HL-60/S4 treated with retinoic acid at 250 ng/mL for 4 days and 3 days (cell line): ENCODE results near the gene EPHB1.

ENCODE experiments used
- in situ Hi-C: fragments of 300-500 bp; cut with MboI; formaldehyde crosslinking; loops from 2 replicates; pipeline ENCODE4 v1.7.0; 2022; ENCODE audit warnings: low sequenced_read_pairs

Gene EPHB1

GRCh38 chr3:135147657-135148056, 352.6 kb downstream of the EPHB1 start:
- in situ Hi-C loops, result no loop called here

- in situ Hi-C loops, result no loop called here
These were observed 353.4 kb downstream of the EPHB1 start for GRCh38 chr3:135148398-135149020.

DNA sequence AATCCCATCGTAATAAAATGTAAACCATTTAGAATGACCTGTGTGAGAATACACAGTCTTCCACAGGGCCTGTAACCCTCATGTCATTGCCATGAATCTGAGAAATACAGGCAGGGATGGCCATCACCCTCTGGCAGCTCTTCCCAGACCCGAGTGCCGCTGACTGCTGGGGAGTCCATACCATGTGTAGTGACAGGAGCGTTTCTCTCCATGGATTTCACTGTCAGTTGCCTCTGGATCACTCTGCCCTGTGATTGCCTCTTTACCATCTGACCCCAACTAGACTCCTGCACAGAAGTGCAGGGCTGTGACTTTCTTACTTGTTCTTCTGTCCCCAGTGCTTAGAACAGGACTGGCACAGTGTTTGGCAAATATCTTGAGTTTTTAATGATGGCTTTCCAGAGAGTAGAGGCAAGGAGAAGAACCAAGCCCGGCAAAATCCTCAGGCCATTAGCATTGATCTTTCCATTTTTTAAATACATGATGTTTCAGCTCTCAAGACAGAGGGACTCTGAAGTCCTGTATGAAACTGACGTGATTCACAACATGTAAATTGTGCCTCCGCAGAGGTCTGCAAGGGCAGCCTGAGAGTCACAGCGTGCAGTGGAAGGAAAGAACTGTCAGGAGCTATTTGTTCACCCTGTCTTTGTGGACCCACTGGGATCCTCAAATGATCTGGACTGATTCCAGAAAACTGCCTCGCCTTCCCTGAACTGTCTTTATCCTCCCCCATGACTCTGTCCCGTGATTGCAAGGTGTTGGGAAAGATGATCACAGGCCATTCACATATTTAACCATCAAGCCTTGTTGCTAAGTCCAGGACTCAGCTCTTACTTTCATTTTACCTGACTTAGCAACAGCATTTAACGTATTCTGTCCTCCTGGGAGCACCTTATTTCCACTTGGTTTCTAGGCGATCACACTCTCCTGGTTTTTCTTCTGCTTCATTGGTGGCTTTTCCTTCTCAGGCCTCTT, 354.9 kb downstream of the EPHB1 start:
- in situ Hi-C loops, result no loop called here

DNA sequence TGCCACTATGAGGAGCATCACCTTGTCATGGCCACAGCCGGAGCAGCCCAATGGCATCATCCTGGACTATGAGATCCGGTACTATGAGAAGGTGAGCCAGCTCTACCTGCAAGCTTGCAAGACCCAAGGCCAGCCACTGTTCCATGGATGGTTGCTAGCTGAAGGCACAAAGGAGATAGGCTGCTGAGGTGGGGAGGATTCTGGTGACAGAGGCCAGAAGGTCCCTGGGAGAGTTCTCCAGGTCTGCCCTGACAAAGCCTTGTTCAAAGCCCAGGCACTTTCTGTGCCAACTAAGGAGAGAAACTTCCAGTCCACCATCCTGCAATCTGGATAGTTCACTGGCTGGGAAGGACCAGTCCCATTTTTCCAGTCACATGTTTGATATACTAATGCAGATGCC, 359.1 kb downstream of the EPHB1 start:
- in situ Hi-C loops, result no loop called here

DNA sequence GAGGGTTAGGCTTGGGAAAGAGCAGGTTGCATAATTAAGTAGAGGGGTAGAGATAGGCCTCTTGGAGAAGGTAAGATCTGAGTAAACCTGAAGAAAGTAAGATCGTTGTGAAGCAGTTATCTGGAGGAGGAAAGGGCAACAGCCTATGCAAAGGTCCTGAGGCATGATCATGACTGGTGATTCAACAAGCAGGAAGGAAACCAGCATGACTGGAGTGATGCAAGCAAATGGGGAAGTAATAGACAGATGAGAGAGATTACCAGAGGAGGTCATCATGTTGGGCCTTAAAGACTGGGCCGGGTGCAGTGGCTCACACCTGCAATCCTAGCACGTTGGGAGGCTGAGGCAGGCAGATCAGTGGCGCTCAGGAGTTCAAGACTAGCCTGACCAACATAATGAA, 360.2 kb downstream of the EPHB1 start:
- in situ Hi-C loops, result no loop called here

- in situ Hi-C loops, result no loop called here
These were observed 360.7 kb downstream of the EPHB1 start for GRCh38 chr3:135155791-135156190.

DNA sequence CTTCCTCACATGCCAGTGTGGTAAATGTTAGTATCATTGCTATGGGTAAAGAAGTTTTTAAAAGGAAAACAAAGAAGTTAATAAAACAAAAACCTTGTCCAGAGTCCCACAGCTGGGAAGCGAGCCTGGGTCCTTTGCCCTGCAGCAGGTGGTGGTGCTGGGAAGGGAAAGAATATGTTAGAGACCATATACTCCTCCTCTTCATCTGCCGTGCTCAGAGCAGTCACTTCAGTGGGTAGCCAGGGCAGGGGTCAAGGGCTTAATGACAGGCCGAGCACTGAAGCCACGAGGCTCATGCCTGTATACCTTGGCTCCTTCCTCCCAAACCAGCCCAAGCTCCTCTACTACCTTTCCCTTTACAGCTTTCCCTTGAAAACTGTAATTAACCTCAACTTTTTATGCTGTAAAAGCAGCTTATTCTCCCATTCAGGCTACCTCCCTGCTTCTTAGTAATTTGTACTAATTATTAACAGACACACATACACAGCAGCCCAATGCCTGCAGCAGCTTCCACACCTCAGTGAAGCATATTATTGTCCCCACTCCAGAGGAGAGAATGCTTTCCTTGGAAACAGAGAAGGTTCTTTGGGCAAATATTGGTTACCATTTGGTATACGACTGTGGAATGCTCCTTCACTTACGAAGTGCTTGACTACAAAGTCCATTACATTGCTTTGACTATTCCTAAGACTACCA, 362.1 kb downstream of the EPHB1 start:
- in situ Hi-C loops, result no loop called here

- in situ Hi-C loops, result no loop called here
These were observed 363.5 kb downstream of the EPHB1 start for GRCh38 chr3:135158520-135158919.

- in situ Hi-C loops, result no loop called here
These were observed 364.7 kb downstream of the EPHB1 start for GRCh38 chr3:135159681-135160247.

- in situ Hi-C loops, result no loop called here
These were observed 366.4 kb downstream of the EPHB1 start for GRCh38 chr3:135161425-135161824.

GRCh38 chr3:135163701-135164100, 368.6 kb downstream of the EPHB1 start:
- in situ Hi-C loops, result no loop called here

- in situ Hi-C loops, result no loop called here
These were observed 370.2 kb downstream of the EPHB1 start for GRCh38 chr3:135165260-135165659.

GRCh38 chr3:135166266-135166825, 371.3 kb downstream of the EPHB1 start:
- in situ Hi-C loops, result no loop called here

DNA sequence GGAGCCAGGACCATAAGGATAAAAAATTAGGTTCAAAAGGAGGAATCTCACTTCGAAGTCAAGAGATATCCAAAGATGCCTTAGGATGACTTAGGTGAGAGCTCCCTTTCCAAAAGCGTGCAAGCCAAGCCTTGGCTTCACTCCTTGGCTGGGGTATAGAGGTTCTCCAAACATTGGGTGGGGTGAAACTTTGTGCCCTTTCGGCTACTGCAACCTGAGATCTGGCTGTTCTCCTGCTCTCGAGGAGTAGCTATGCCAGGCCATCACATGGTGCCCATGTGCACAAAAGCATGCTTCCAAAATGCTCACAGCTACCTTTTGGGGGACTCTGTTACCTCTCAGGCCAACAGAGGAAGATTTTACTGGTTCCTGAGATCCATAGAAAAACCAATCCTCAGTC, 373.8 kb downstream of the EPHB1 start:
- in situ Hi-C loops, result no loop called here

- in situ Hi-C loops, result no loop called here
These were observed 374.6 kb downstream of the EPHB1 start for GRCh38 chr3:135169651-135170050.

GRCh38 chr3:135170732-135171131, 375.7 kb downstream of the EPHB1 start:
- in situ Hi-C loops, result no loop called here

GRCh38 chr3:135172191-135172869, 377.3 kb downstream of the EPHB1 start:
- in situ Hi-C loops, result no loop called here

- in situ Hi-C loops, result no loop called here
These were observed 380.7 kb downstream of the EPHB1 start for GRCh38 chr3:135175728-135176277.

DNA sequence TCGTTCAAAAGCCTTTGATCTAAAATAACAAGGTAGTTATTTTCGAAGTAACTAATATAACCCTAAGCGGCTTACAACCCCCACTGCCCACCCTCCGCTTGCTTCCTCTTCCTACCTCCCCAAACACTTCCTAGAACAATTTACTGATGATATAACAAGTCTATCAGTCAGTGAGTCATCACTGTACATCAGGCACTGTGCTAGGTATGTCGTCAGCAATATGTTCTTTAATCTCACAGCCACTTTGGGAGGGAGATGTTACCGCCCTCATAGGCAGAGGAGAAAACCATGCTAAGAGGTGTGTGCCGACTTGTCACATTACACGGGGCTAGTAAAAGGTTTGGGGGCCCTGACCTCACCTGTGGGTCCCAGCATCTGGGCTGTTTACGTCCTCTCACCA, 381.8 kb downstream of the EPHB1 start:
- in situ Hi-C loops, result no loop called here

DNA sequence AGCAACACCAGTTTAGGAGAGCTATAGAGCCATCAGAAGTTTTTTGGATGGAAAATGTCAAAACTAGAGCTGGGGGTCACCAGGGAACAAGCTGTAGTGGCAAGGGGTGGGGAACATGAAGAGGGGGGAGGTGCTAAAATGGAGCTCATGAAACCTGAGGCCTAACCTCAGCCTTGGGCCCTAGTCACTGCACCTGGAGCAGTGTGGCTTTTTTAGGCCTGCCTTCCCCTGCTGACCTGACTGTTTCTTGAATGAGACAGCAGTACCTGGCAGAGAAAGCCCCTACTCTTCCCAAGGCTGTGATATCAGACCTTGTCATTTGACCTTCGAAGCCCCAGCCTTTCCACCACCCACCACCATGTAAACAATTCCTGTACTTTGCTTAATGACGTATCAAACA, 383.5 kb downstream of the EPHB1 start:
- in situ Hi-C loops, result no loop called here
